GM18858 (cell line): ENCODE measurements around the gene CXCL6.

Experiments
- ATAC-seq: cut with Tn5 transposase; IDR thresholded peaks from one replicate; pipeline ENCODE4 v1.9.1; 2021; ENCODE audit not compliant: unreplicated experiment

The CXCL6 gene

DNA sequence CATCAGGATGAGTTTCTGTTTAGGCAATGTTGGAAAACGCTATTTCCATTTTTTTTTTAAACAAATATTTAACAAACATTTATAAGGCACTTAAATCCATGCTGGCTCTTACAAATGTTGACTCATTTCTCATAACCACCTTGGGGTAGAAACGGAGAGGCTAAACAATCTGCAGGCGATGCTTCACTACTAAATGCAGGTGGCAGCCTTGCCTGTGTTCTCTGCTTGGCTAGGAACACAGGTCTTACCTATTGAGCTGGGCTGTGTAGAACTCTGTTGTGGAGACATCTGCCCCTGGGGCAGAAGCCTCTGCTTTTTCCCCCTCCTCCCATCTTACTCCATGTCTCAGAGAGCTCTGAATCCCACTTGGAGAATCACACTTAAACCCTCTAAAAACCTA, 31.3 kb downstream of the CXCL6 start:
- ATAC-seq: no peak

GRCh38 chr4:73868206-73869129, 32.0 kb downstream of the CXCL6 start:
- no peak for ATAC-seq

GRCh38 chr4:73869130-73870055, 32.9 kb downstream of the CXCL6 start, which contains the start of gene CXCL1:
Gene CXCL1 (plus strand): TSS chr4:73869393. CDS start chr4:73869471, 78 bp downstream.
- ATAC-seq: no peak

GRCh38 chr4:73870260-73870659, 33.8 kb downstream of the CXCL6 start:
- no peak for ATAC-seq

GRCh38 chr4:73870768-73871167, 34.3 kb downstream of the CXCL6 start:
- no peak for ATAC-seq

DNA sequence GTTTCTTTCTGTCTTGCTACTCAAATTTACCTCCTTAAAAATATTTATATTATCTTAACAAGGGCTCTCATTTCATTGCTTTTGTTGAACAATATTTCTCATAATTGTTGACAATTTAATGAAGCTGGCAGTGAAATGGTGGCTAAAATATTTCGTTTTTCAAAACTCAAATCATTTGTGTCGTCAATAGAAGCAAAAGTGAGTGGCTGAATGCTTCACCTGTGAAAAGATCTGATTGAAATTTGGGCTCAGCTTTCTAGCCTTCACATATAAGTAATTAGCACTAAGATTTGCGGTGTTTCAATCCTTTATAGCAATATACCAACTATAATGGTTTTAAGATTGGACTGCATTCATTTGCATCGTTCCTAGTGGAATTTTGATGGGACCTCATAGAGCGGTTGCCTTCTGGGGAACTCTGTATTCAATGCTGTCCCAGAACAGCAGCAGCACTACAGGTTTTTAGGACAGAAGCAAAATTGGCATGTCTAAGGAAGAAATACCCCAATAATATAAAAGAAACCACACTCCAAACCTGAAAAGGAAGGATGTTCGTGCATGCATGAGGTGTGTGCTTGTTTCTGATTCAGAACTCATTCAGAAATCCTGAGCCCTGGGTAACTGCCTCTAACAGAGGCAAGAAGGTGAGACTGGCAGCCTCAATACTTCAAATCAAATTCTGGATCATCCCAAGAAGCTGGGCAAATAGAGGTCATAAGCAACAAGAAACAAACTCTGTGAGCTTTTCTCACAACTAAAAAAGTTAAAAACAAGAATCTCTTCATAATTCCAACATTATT, 35.2 kb downstream of the CXCL6 start:
- ATAC-seq: no peak

- no peak for ATAC-seq
Observed at GRCh38 chr4:73872316-73873108, 36.0 kb downstream of the CXCL6 start.

GRCh38 chr4:73874386-73874785, 37.9 kb downstream of the CXCL6 start:
- no peak for ATAC-seq

GRCh38 chr4:73875401-73875800, 38.9 kb downstream of the CXCL6 start:
- no peak for ATAC-seq

DNA sequence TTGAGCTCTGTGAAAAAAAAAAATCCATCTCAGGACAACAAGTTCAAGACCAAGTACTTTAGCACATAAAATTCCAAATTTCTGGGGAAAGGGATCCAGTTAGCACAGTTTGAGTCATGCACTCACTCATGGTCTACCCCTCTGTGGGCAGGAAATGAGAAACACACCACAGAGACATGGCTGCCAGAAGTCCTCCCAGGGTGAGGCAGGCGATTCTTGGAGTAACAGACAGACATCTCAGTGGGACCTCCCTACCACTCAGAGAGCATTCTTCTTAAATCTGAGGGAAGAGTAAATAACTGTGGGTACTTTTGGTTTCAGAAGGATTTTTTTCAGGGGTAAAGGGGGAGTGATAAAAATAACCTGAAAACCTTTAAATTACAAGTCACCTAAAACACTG, 46.8 kb downstream of the CXCL6 start:
- no peak for ATAC-seq

DNA sequence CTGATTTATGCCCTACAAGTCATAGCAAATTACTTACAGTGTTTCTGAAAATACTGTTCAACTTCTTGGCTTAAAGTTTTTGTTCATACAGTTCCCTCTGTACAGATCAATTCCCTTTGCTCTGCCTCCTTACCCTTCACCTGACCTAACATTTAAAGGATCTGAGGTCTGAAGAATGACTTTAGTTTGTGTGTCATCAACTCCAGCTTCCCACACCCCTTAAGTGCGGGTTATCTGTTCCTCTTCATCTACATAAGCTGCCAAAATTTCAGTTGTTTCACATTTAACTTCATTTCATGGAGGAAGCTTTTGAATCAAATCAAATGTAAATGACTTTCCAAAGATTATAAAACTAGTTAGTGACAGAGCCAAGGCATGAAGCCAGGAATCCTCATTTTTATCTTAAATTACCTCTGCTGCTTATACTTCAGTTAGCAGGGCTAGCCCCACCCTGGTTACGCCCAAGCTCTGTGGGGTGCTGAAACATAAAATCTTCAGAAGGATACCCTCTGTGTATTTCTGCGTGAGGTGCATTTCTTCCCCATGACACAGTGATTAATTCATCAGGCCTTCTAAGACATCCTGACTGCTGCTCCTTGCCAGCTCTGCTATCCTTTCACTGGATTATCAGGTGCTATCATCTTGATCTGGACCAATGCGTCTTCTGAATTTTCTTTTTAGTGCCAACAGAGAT, 49.2 kb downstream of the CXCL6 start:
- ATAC-seq: no peak
